Mesenchymal stem cell (in vitro differentiated cells and primary cell): Measurements from ENCODE around the gene ZFYVE27.

Experiments used
- DNase-seq: peaks from one replicate; pipeline ENCODE4 v3.0.0-alpha.2; 2013
- H2AFZ ChIP-seq: one replicate; pipeline ENCODE4 v1.6.1; 2013; ENCODE audit warnings: low read depth, mild to moderate bottlenecking, control low read depth, inconsistent platforms, low read length, moderate library complexity
- H2AK5ac ChIP-seq: 2 replicates; pipeline ENCODE4 v1.6.1; 2013; ENCODE audit warnings: low read length, moderate library complexity, mild to moderate bottlenecking, inconsistent platforms; ENCODE audit not compliant: severe bottlenecking
- H2BK120ac ChIP-seq: one replicate; pipeline ENCODE4 v1.6.1; 2013; ENCODE audit warnings: low read depth, mild to moderate bottlenecking, inconsistent platforms, low read length, moderate library complexity
- H2BK12ac ChIP-seq, 2 experiments: one replicate each; pipeline ENCODE4 v1.6.1; 2013; ENCODE audit warnings: inconsistent platforms in 2 of 2, low read length in 2 of 2, mild to moderate bottlenecking in 2 of 2, moderate library complexity in 2 of 2, control low read depth in 1 of 2
- H2BK15ac ChIP-seq: one replicate; pipeline ENCODE4 v1.6.1; 2013; ENCODE audit warnings: mild to moderate bottlenecking, low read depth, inconsistent platforms; ENCODE audit not compliant: poor library complexity, severe bottlenecking
- H2BK5ac ChIP-seq: 2 replicates; pipeline ENCODE4 v1.6.1; 2013; ENCODE audit warnings: low read depth, mild to moderate bottlenecking, low read length, control low read depth, inconsistent platforms; ENCODE audit not compliant: poor library complexity, severe bottlenecking
- H3K14ac ChIP-seq, 2 experiments: one replicate each; pipeline ENCODE4 v1.6.1; 2013; ENCODE audit warnings: inconsistent platforms in 2 of 2, low read length in 2 of 2, control low read depth in 1 of 2, mild to moderate bottlenecking in 1 of 2, moderate library complexity in 1 of 2
- H3K18ac ChIP-seq, 2 experiments: one replicate each; pipeline ENCODE4 v1.6.1; 2013; ENCODE audit warnings: inconsistent platforms in 2 of 2, low read length in 2 of 2, control low read depth in 1 of 2, low read depth in 1 of 2, mild to moderate bottlenecking in 1 of 2
- H3K23ac ChIP-seq, 2 experiments: one replicate each; pipeline ENCODE4 v1.6.1; 2013; ENCODE audit warnings: inconsistent platforms in 2 of 2, low read length in 2 of 2, mild to moderate bottlenecking in 2 of 2, moderate library complexity in 2 of 2, control low read depth in 1 of 2
- H3K27ac ChIP-seq: 2 replicates; pipeline ENCODE4 v1.5.1; 2013; ENCODE audit warnings: mild to moderate bottlenecking, moderate library complexity, low read length, control low read depth, inconsistent platforms; ENCODE audit not compliant: poor library complexity, severe bottlenecking
- H3K27me3 ChIP-seq, 2 experiments: 2 replicates each; pipeline versions ENCODE4 v1.6.1 to v1.7.0; 2013; ENCODE audit warnings: low read length in 2 of 2, mild to moderate bottlenecking in 2 of 2, moderate library complexity in 2 of 2, control low read depth in 1 of 2, inconsistent platforms in 1 of 2; ENCODE audit not compliant: control insufficient read depth in 1 of 2, insufficient read depth in 1 of 2
- H3K36me3 ChIP-seq, 2 experiments: 2 replicates each; pipeline versions ENCODE4 v1.6.1 to v1.7.0; 2013; ENCODE audit warnings: low read length in 2 of 2, control low read depth in 1 of 2, inconsistent platforms in 1 of 2, low read depth in 1 of 2, mild to moderate bottlenecking in 1 of 2; ENCODE audit not compliant: insufficient read depth in 2 of 2, control insufficient read depth in 1 of 2
- H3K4ac ChIP-seq, 2 experiments: one replicate each; pipeline ENCODE4 v1.6.1; 2013; ENCODE audit warnings: inconsistent platforms in 2 of 2, low read length in 2 of 2, mild to moderate bottlenecking in 2 of 2, moderate library complexity in 2 of 2, control low read depth in 1 of 2, low read depth in 1 of 2
- H3K4me1 ChIP-seq: 2 replicates; pipeline ENCODE4 v1.6.1; 2013; ENCODE audit warnings: low read depth, low read length, control low read depth; ENCODE audit not compliant: control insufficient read depth, insufficient read depth
- H3K4me2 ChIP-seq: 2 replicates; pipeline ENCODE4 v1.6.1; 2013; ENCODE audit warnings: low read length, mild to moderate bottlenecking, inconsistent platforms; ENCODE audit not compliant: poor library complexity, severe bottlenecking
- H3K4me3 ChIP-seq, 2 experiments: 2 replicates each; pipeline versions ENCODE4 v1.5.1 to v1.7.0; 2013; ENCODE audit warnings: low read length in 2 of 2, mild to moderate bottlenecking in 2 of 2, control low read depth in 1 of 2, low read depth in 1 of 2; ENCODE audit not compliant: insufficient read depth in 1 of 2
- H3K79me1 ChIP-seq: replicated peaks from 2 replicates; pipeline ENCODE4 v1.6.1; 2013; ENCODE audit warnings: mild to moderate bottlenecking, control low read depth, low read length, inconsistent platforms; ENCODE audit not compliant: poor library complexity, severe bottlenecking
- H3K9ac ChIP-seq: 2 replicates; pipeline ENCODE4 v1.7.0; 2013; ENCODE audit warnings: mild to moderate bottlenecking, low read length, moderate library complexity
- H3K9me3 ChIP-seq: 2 replicates; pipeline ENCODE4 v1.7.0; 2013; ENCODE audit warnings: mild to moderate bottlenecking, low read length; ENCODE audit not compliant: control insufficient read depth
- H4K8ac ChIP-seq: one replicate; pipeline ENCODE4 v1.6.1; 2013; ENCODE audit warnings: inconsistent platforms, mild to moderate bottlenecking, low read length, moderate library complexity
- H4K91ac ChIP-seq: one replicate; pipeline ENCODE4 v1.6.1; 2013; ENCODE audit warnings: mild to moderate bottlenecking, low read length, inconsistent platforms
- WGBS: methylation state at CpG from one replicate; pipeline ENCODE4 v1.1.7; 2013; ENCODE audit warnings: mixed read lengths; 5-methylcytosine and 5-hydroxymethylcytosine counted together

Gene ZFYVE27

GRCh38 chr10:97721871-97722780 lies 14.8 kb upstream of the ZFYVE27 start:
- Histone ChIP-seq H3K4ac (no peak overlapping the region), H3K27me3 (no peaks in the 10 kb centered on the region), H3K14ac (no peak overlapping the region), H3K4me3 (no peak overlapping the region), H4K91ac (no peak overlapping the region), H2BK120ac (no peak overlapping the region), H2BK5ac (no peak overlapping the region), H3K4me2 (no peak overlapping the region), H3K18ac (no peak overlapping the region), H3K4me1 (peaks cover 8% of the 10 kb centered on the region), H3K27ac (no peak overlapping the region), H3K36me3 (peaks cover 27 to 29% of the 10 kb centered on the region in 2 experiments), H3K9ac (no peak overlapping the region), H2BK15ac (no peak overlapping the region), H4K8ac (no peak overlapping the region), H3K9me3 (no peaks in the 10 kb centered on the region), H3K79me1 (peaks cover 22% of the 10 kb centered on the region), H2AFZ (no peak overlapping the region), H2AK5ac (no peak overlapping the region), H2BK12ac (no peak overlapping the region), H3K23ac (no peak overlapping the region)
- no peak for DNase-seq
- WGBS: 95% methylated on average over 9 of the region's 12 CpGs

- Histone ChIP-seq H3K36me3 (peaks cover 18 to 22% of the 10 kb centered on the region in 2 experiments), H3K9ac (no peak overlapping the region), H3K4ac (no peak overlapping the region), H3K9me3 (no peaks in the 10 kb centered on the region), H3K4me3 (no peak overlapping the region), H3K27ac (no peak overlapping the region), H3K27me3 (no peaks in the 10 kb centered on the region), H3K79me1 (peaks cover 13% of the 10 kb centered on the region), H2AFZ (no peak overlapping the region), H4K8ac (no peak overlapping the region), H3K23ac (no peak overlapping the region), H4K91ac (no peak overlapping the region), H2BK5ac (no peak overlapping the region), H3K4me1 (peaks cover 3% of the 10 kb centered on the region), H3K14ac (no peak overlapping the region), H3K18ac (no peak overlapping the region), H2AK5ac (no peak overlapping the region), H2BK15ac (no peak overlapping the region), H2BK12ac (no peak overlapping the region), H2BK120ac (no peak overlapping the region), H3K4me2 (no peak overlapping the region)
- no peak for DNase-seq
- 79% methylated on average over 3 of the region's 3 CpGs for WGBS
Observed at GRCh38 chr10:97723001-97723400, 13.9 kb upstream of the ZFYVE27 start.

GRCh38 chr10:97724341-97724941 lies 12.5 kb upstream of the ZFYVE27 start:
- Histone ChIP-seq H3K9me3 (no peaks in the 10 kb centered on the region), H2BK12ac (no peak overlapping the region), H4K91ac (no peak overlapping the region), H3K27me3 (no peaks in the 10 kb centered on the region), H3K18ac (no peak overlapping the region), H3K79me1 (peaks cover under 1% of the 10 kb centered on the region), H2BK5ac (no peak overlapping the region), H3K27ac (no peak overlapping the region), H2BK15ac (no peak overlapping the region), H3K4me3 (no peak overlapping the region), H3K4me1 (peaks cover under 1% of the 10 kb centered on the region), H4K8ac (no peak overlapping the region), H2AK5ac (no peak overlapping the region), H3K4ac (no peak overlapping the region), H3K14ac (no peak overlapping the region), H2BK120ac (no peak overlapping the region), H3K23ac (no peak overlapping the region), H3K4me2 (no peak overlapping the region), H3K36me3 (peaks cover 4 to 8% of the 10 kb centered on the region in 2 experiments), H3K9ac (peak overlapping the region; percentile 70), H2AFZ (no peak overlapping the region)
- WGBS: 73% methylated on average over 4 of the region's 5 CpGs
- DNase-seq: peak; percentile 87

GRCh38 chr10:97726636-97727178 lies 10.2 kb upstream of the ZFYVE27 start:
- Histone ChIP-seq H3K4me1 (no peaks in the 10 kb centered on the region), H3K36me3 (peaks cover 0 to 6% of the 10 kb centered on the region in 2 experiments), H3K27ac (peak overlapping the region; percentile 77), H3K14ac (peak overlapping the region in 1 of 2 experiments; percentile 36), H2BK15ac (no peak overlapping the region), H3K9ac (peak overlapping the region; percentile 12), H2AK5ac (no peak overlapping the region), H2BK120ac (no peak overlapping the region), H3K27me3 (no peaks in the 10 kb centered on the region), H3K4me2 (peak overlapping the region; percentile 48), H3K23ac (no peak overlapping the region), H3K4me3 (peak overlapping the region; percentile 39 to 52), H2BK12ac (peak overlapping the region in 1 of 2 experiments; percentile 45), H3K4ac (peak overlapping the region in 1 of 2 experiments; percentile 83), H2BK5ac (no peak overlapping the region), H4K91ac (no peak overlapping the region), H3K79me1 (no peaks in the 10 kb centered on the region), H3K18ac (peak overlapping the region in 1 of 2 experiments; percentile 91), H3K9me3 (no peaks in the 10 kb centered on the region), H4K8ac (no peak overlapping the region), H2AFZ (no peak overlapping the region)
- peak; percentile 87 for DNase-seq
- 36% methylated on average over 7 of the region's 8 CpGs for WGBS
